HT-29 (cell line): ENCODE measurements around the gene ARHGAP4. TPM values are rescaled to one million over a fixed set of nuclear protein-coding genes. Genes with fewer than 3 reads are reported as not detected.

Experiments used
- DNase-seq: peaks from one replicate; pipeline ENCODE4 v3.0.0-alpha.2; 2015; ENCODE audit warnings: low spot score
- total RNA-seq: library from RNA; depleted of rRNA; stranded (reverse); fragments of >200 nt; shearing (Covaris generic); gene quantifications from 2 replicates; pipeline ENCODE4 v1.2.3, GENCODE V29; 2014; rRNA removed

The ARHGAP4 gene
- total RNA-seq, 1 experiment from 2014 or later: 6.5 TPM

DNA sequence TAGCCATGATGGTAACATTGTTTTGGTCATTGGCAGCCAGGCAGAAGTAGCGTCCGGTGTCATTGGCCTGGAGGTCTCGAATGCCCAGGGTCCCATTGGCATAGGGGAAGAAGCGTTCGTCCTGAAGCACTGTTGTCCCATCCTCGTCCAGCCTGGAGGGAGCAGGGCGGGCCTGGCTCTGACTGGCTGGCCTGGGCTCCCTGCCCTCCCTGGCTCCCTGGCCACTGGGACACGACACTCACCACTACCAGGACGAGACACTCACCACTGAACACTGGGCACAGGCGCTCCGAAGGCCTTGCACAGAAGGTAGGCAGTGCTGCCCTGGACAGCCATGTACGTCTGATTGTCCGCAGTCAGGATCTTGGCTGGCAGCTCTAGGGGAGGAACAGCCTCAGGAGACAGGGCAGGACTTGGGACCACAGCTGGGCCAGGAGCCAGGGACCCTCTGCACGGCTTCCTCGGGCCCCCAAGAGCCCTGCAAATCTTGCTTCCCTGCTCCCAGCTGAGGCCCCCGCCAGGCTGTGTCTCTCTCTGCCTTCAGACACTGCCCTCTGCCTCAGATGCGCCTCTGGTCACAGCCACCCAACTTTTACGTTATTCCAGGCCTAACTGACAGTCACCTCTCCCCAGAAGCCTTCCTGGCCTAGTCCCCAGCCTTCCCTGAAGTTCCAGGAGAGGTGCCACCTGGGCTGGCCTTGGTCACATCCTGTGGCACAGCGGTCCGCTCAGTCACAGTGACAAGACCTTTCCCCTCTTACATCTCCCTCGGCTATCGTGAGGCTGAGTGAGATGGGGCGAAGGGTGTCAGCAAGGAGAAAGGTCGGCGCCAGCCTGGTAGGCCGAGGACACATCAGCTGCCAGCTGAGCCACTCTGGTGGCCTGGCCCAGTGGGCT, 57.2 kb downstream of the ARHGAP4 start:
- no peak for DNase-seq

GRCh38 chrX:153867671-153868070, 58.4 kb downstream of the ARHGAP4 start:
- DNase-seq: no peak

- DNase-seq: no peak
Measured at GRCh38 chrX:153867139-153867538, 58.9 kb downstream of the ARHGAP4 start.

GRCh38 chrX:153866302-153867019, 59.6 kb downstream of the ARHGAP4 start:
- DNase-seq: no peak

DNA sequence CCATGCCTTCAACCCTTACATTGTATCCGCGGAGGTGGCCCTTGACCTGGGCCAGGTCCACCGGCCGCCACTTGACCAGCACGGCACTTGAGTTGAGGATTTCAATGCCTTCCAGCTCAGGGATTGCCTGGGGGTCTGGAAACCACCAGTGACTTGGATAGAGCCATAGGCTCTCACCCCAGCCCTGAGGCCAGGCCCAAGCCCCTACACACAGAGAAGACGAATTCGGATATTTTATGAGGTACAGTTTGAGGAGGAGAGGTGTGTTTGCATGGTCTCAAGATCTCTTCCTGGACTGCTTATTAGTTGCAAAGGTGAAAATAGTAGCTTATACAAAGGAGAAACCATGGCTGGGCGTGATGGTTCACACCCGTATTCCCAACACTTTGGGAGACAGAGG, 60.4 kb downstream of the ARHGAP4 start:
- no peak for DNase-seq

- DNase-seq: no peak
Measured at GRCh38 chrX:153865321-153865580, 60.8 kb downstream of the ARHGAP4 start.

GRCh38 chrX:153864561-153865320, 61.3 kb downstream of the ARHGAP4 start:
- no peak for DNase-seq

- no peak for DNase-seq
Measured at GRCh38 chrX:153864101-153864500, 62.0 kb downstream of the ARHGAP4 start.

DNA sequence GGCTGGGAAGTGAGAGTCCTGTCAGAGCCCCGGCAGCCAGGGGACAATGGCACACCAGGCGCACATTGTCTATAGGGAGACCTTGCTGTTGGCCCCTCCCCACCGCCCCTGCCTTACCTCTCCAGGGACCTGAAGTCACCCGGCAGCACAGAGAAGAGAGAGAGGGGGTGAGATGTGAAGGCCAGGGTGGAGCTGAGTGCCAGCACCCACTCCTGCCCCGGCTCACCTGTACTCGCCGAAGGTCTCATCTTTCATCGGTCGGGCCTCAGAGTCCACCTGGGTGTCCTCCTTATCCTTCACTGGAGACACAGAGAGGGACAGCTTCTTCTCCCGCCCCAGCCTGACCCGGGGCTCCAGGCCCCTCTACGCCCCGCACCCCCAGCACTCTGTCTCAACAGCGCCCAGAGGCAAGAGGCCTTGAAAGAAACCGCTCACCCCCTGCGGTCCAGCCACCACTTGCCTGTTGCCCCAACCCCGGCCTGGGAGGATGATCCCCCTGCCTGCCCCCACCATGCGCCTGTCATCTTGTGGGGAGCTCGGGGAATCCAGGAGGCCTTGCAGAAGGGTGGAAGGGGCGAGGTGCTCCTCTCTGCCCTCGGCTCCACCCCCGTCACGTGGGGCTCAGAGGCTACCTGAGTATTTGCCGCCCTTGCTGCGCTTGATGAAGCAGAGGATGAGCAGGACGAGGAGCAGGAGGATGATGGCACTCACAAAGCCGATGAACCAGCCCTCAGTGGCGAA, 62.6 kb downstream of the ARHGAP4 start:
- no peak for DNase-seq

GRCh38 chrX:153862369-153863250, 63.5 kb downstream of the ARHGAP4 start:
- no peak for DNase-seq

DNA sequence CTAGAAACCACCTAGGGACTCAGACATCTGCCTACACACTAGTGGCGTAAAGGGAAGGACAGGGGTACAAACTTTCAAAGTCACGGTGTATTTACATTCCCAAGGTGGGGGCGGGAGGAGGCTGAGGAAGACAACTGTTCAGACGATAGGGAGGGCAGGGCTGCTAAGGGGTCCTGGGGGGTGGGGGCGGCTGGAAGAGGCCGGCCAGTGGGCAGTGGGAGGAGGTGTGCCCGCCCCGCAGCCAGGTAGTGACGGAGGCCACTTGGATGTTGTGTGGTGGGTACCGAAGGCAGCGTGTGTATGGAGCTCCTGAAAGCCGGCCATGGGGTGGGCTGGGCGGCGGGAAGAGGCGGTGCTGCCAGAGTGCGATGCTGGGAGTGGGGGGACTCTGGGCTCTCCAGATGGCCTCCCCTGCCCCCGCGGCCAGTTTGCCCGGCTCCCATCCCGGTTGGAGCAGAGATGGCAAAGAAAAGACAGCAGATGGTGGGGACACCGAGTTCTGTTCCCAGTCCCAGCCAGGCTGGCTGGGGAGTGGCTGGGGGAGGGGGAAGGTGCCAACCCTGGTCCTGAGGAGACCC, 64.2 kb downstream of the ARHGAP4 start:
- DNase-seq: no peak

GRCh38 chrX:153861151-153861550, 64.9 kb downstream of the ARHGAP4 start:
- DNase-seq: no peak

Other genes starting within 250 kb of the ARHGAP4 start
- 98.8 and 127 TPM in 2 replicates for gene SLC6A8, start 238.3 kb downstream of the ARHGAP4 start, total RNA-seq
- gene BCAP31, start 201.9 kb downstream of the ARHGAP4 start, total RNA-seq: 387 and 409 TPM in 2 replicates
- gene ABCD1, start 201.4 kb downstream of the ARHGAP4 start, total RNA-seq: 28.2 and 31.6 TPM in 2 replicates
- 7.0 and 10.3 TPM in 2 replicates for gene PLXNB3, start 162.0 kb downstream of the ARHGAP4 start, total RNA-seq
- 1.1 and 5.6 TPM in 2 replicates for gene SRPK3, start 145.2 kb downstream of the ARHGAP4 start, total RNA-seq
- gene IDH3G, start 131.9 kb downstream of the ARHGAP4 start, total RNA-seq: 173 and 197 TPM in 2 replicates
- gene SSR4, start 131.6 kb downstream of the ARHGAP4 start, total RNA-seq: 496 and 561 TPM in 2 replicates
- 0.33 TPM in 1 of 2 replicates, not detected in the other for gene PDZD4, start 95.7 kb downstream of the ARHGAP4 start, total RNA-seq
- not detected in 2 replicates for gene L1CAM, start 40.1 kb downstream of the ARHGAP4 start, total RNA-seq
- not detected in 2 replicates for gene AVPR2, start 21.6 kb downstream of the ARHGAP4 start, total RNA-seq
- gene NAA10, start 8.8 kb upstream of the ARHGAP4 start, total RNA-seq: 304 and 321 TPM in 2 replicates
- gene RENBP, start 18.4 kb upstream of the ARHGAP4 start, total RNA-seq: 0.08 and 0.91 TPM in 2 replicates
- 106 and 124 TPM in 2 replicates for gene HCFC1, start 45.6 kb upstream of the ARHGAP4 start, total RNA-seq
- 21.4 and 23.4 TPM in 2 replicates for gene TMEM187, start 46.5 kb upstream of the ARHGAP4 start, total RNA-seq
- gene IRAK1, start 93.6 kb upstream of the ARHGAP4 start, total RNA-seq: 536 and 557 TPM in 2 replicates
- 41.6 and 52.9 TPM in 2 replicates for gene MECP2, start 171.5 kb upstream of the ARHGAP4 start, total RNA-seq
- not detected in 2 replicates for gene OPN1LW, start 218.0 kb upstream of the ARHGAP4 start, total RNA-seq